T-helper 1 cell treated with Interleukin-12 subunit alpha and Interleukin-12 subunit beta and Interleukin-4 antibody, amounts not matched to agents 30 ng/mL and 1 ng/mL, for 36 hours (primary cell): Measurements from ENCODE around the gene GRIK4. TPM values are rescaled to one million over a fixed set of nuclear protein-coding genes. Genes with fewer than 3 reads are reported as not detected.
"Not testable (repeated sequence)": the region's sequence is repeated elsewhere in the genome, so short reads cannot be mapped to it uniquely, and the experiment has no call there.

Experiments used
- intact Hi-C: fragments of 100-400 bp; cut with micrococcal nuclease; formaldehyde crosslinking; loops from one replicate; pipeline ENCODE4 v1.15.1; 2024
- total RNA-seq: library from RNA; stranded (reverse); gene quantifications from 2 replicates; pipeline ENCODE4 v1.2.3, GENCODE V29; 2022

Gene GRIK4
- not detected in 2 replicates for total RNA-seq

DNA sequence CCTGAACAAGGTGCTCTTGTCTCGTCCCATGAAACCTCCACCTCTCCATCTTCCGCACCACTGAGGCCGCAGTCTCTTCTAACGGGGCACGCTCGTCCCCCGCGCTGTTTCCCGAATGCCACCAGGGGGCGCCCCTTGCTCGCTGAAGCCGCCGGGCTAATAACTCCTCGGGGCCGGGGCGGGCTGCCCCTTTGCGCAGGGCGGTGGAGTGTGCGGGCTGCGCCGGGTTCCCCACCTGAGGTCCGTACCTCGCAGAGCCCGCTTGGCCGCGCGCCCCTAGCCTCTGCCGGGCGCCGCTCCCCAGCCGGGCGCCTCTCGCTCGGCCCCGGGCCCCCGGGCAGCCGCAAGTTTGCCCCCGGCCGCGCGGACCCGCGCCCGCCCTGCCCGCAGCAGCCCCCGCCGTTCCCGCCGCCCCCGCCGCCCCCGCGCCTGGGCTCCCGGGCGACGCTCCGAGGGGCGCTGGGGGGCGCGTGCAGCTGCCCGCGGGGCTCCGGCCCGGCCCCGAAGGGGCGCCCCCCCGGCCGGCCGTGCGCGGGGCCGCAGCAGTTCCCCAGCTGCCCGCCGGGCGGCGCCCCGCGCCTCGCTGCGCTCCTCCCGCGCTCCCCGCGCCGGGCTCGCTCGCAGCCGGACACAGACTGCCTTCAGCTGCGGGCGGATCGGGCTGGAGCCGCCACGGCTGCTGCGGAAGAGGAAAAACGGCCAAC, at the start of gene GRIK4:
GRIK4 (plus strand) TSS at position 633 of the 704 bp plus-strand sequence. CDS start 148,571 bp downstream, outside the sequence.
- intact Hi-C loops = loop anchor here (1.0 kb wide), 6 partner anchors 174 to 683 kb away; no protein-coding TSS in a partner anchor

- intact Hi-C loops = no loop called here
Observed at GRCh38 chr11:120462825-120463224, 48.7 kb upstream of the GRIK4 start.

DNA sequence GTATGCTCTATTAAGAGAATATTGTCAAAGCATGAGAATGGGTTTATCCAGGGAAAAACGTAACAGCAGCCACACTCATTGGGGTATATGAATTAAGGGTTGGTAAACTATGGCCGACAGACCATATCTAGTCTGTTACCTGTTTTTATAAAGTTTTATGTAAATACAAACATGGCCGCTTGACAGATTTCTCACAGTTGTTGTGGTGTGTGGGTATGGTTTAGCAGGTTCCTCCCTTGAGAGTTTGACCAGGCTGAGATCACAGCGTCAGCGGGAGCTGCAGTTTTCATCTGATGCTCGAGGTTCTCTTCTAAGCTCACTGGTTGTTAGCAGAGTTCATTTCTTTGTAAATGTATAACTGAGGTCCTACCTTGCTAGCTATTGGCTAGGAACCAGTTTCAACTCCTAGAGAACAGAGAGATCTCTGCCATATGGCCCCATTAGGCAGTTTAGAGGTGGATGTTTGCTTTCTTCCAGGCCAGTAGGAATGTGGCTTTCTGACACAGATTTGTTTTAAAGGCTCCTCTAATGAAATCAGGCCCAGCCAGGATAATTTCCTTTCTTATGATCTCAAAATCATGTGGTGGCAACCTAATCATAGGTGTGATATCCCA, 45.5 kb upstream of the GRIK4 start:
- intact Hi-C loops = no loop called here

DNA sequence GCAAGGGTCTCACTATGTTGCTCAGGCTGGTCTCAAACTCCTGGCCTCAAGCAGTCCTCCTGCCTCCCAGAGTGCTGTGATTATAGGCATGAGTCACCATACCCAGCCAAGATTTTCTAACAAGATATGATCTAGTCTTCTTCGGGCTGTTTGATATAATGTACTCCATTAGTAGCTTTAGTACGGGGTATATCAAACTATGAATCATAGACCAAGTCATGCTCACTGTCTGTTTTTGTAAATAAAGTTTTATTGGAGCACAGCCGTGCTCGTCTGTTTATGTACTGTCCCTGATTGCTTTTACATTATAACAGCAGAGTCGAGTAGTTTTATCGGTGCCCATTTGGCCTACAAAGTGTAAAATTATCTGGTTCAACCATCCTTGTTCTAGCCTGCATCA, 43.9 kb upstream of the GRIK4 start:
- intact Hi-C loops = no loop called here

DNA sequence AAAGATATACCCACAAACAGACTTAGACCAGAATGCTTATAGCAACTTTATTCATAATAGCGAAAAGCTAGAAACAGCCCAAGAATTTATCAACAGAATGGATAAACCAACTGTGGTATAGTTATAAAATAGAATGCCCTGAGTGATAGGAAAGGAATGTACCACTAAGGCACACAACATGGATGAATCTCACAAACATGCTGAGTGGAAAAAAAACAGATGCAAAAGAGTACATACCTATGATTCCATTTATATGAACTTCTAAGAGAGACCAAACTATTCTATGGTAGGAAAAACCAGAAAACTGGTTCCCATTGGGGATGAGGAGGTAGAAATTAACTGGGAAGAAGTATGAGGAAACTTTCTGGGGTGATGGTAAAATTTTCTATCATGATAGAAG, 40.4 kb upstream of the GRIK4 start:
- intact Hi-C loops = no loop called here

DNA sequence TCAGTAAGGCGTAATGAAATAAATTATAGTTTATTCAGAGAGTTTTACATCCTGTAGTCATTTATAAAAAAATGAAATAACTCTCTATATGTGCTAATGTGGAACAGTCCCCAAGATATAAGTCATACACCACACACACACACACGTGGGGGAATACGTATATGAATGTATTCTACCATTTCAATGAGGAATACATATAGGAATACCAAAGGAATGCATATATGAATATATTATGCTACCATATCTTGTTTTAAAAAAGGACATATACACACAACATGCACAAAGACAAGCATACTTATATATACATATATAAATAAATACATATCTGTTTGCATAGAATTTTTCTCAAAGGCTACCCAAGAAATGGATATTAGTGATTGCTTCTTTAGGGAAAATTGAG, 39.6 kb upstream of the GRIK4 start:
- intact Hi-C loops = no loop called here

DNA sequence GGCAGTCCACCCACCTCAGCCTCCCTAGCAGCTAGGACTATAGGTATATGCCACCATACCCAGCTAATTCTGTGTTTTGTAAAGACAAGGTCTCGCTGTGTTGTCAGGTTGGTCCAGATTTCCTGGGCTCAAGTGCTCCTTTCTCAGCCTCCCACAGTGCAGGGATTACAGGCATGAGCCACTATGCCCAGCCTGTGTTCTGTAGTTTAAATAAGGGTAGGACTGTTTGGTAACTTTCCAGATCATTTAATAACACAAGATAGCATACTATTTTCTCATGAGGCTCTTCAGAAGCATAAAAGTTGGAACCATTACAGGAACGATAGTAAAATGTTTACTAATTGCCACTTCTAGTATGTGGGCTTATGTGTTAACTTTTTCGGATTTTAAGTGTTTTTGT, 38.0 kb upstream of the GRIK4 start:
- intact Hi-C loops = no loop called here

DNA sequence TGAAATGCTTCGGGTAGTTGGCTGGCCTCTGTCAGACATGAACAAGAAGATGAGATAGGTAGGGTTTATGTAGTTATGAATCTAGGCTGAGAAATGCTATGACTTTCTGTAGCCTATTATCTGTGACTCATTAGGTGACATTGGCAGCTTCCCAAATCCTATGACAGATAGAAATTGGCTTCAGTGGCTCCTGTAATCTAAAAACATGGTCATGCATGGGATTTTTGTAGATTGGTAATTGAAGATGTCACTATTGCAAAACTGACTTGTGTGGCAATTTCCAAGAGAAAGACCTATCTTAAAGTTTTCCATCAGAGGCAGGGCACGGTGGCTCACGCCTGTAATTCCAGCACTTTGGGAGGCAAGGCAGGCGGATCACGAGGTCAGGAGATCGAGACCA, 29.4 kb upstream of the GRIK4 start:
- intact Hi-C loops = no loop called here

DNA sequence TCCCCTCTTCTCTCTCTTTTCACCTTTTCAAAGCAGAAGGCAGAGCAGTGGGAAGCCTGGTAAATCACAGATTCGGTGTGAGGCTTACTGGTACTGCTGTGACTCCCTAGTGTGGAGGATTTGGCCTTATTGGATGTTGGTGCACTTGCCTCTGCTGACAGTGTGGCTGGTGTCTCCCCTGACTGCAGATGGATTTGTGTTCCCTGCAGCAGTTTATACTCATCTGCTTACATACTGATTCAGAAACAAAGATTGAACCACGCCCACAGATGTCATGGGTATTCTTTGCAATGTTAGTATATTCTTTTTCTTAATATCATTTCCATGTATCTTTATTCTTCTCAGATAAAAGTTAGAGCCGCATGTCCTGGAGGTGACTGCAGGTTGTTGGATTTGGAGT, 26.8 kb upstream of the GRIK4 start:
- intact Hi-C loops = no loop called here

DNA sequence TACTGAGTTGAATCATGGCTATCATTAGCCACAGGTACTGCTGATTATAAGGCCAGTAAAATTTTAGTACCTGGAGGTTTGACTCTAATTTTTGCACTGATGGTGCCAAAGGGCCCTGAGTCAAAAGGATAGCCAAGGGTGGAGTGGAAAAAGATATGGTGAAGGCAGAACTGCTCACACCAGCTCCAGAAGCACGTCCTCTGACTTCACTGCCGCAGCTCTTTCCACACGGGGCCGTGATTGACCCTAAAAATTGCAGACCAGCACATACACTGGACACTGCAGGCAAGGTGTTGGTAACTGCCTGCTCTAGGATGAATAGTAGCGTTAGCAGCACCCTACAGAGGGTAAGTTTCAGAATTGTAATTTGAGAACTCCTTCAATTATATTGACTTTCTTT, 25.4 kb upstream of the GRIK4 start:
- intact Hi-C loops = no loop called here

DNA sequence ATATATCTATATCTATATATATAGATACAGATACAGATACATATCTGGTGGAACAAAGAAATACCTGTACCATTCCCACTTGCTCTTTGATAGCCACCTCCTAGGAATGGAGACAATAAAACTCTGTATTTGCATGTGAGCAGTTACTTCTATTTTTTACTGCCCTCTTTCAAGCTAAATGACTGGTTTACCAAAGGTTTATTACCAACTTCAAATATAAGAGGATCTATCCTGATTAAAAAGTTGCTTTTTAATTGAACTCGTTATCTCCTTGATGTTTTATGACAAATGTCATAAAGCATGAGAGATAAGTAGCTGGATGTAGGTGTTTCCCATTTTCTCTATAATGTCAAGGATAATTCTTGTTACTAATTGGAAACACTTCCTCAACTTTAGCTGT, 21.7 kb upstream of the GRIK4 start:
- intact Hi-C loops = no loop called here

GRCh38 chr11:120492486-120492885, 19.1 kb upstream of the GRIK4 start:
- intact Hi-C loops = no loop called here

DNA sequence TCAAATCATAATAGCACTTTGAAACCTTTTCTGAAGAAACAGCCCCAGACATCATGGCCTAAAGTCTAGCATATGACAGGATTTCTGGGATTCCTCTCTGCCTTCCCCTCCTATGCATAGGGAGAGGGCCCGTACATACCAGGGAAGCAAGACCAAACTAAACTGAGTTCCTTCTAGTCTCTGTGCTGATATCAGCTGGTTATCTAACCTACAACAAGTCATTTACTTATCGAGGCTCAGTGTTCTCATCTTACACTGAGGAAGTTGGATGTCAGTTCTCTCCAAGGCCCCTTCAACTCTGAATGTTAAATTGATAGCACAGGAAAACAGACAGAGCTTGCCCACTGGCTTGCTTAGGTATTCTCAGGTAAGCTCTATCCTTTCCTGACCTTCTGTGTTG, 17.0 kb upstream of the GRIK4 start:
- intact Hi-C loops = no loop called here

- intact Hi-C loops = no loop called here
Observed at GRCh38 chr11:120499088-120499487, 12.5 kb upstream of the GRIK4 start.

- intact Hi-C loops = no loop called here
Observed at GRCh38 chr11:120499859-120500258, 11.7 kb upstream of the GRIK4 start.

DNA sequence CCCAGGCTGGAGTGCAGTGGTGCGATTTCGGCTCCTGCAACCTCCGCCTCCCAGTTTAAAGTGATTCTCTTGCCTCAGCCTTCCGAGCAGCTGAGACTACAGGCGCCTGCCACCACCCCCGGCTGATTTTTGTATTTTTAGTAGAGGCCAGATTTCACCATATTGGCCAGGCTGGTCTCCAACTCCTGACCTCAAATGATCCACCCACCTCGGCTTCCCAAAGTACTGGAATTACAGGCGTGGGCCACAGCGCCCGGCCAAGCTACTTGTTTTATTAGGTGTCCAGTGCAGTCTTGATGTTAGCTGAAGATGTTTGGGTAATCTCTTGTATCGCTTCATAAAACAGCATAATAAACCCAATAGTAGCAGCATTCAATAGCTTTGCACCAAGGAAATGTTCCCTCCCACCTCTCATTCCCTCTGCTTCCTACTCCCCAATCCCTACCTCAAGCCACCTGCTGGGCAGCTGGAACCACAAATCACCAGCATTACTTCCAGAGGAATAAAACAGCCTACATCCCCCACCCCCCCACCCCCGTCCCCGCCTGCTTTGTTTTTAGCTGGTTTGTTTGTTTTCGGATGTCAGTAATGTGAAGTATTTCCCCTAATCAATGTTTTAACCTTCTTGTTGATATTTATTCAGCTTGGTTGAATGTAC, 11.0 kb upstream of the GRIK4 start:
- intact Hi-C loops = no loop called here

- intact Hi-C loops = no loop called here
Observed at GRCh38 chr11:120501440-120501839, 10.1 kb upstream of the GRIK4 start.

DNA sequence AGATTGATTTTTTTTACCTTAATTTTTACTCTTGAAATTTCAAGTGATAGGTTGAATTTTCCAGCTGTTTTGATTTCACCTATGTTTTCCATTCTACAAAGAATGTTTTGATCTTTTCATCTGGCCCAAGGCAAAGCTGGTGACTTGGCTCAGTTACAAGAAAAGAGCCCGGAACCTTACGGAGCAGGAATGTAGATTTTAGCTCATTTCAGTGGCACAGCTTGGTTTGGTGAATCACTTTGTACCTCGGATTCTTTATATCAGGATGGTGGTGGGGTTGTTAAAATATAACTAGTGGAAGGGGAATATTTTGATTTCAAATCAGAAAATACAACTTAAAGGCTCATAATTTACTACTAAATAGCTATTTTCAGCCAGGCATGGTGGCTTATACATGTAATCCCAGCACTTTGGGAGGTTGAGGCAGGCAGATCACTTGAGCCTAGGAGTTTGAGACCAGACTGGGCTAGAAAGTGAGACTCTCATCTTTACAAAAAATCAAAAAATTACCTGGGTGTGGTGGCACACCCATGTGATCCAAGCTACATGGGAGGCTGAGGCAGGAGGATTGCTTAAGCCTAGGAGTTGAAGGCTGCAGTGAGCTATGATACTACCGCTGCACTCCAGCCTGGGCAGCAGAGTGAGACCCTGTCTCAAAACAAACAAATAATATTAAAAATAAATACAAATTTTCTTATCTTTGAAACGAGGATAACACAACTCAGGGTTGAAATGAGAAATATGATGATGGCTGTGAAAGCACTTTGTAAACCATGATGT, 9.4 kb upstream of the GRIK4 start:
- intact Hi-C loops = no loop called here

- intact Hi-C loops = not testable (repeated sequence)
Observed at GRCh38 chr11:120503529-120503928, 8.0 kb upstream of the GRIK4 start.

DNA sequence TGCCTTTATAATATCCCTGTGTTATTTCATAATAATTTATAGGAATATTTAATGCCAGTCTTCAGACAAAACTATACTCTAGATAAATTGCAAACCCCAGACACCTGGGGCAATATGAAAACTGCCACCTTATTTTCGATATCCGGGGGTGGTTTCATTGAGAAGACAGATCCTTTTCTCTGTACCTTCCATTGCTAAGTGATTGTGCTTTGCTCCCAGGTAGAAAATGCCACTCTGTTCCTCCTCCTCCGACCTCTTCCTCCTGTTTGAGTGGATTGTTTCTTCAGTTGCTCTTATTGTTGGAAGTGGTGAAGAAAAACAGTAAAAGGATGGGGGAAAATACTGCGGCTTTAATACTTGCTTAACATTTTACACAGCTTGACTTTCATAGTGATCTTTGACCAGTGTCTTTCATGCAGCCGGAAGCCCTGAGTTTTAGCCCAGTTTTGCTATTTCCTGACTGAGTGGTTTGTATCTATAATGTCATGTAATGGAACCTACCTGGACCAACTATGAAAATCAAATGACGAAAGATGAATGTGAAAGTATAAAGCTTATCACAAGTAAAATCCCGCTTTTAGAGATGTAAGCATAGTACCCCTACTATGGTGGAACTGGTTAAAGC, 5.6 kb upstream of the GRIK4 start:
- intact Hi-C loops = no loop called here

DNA sequence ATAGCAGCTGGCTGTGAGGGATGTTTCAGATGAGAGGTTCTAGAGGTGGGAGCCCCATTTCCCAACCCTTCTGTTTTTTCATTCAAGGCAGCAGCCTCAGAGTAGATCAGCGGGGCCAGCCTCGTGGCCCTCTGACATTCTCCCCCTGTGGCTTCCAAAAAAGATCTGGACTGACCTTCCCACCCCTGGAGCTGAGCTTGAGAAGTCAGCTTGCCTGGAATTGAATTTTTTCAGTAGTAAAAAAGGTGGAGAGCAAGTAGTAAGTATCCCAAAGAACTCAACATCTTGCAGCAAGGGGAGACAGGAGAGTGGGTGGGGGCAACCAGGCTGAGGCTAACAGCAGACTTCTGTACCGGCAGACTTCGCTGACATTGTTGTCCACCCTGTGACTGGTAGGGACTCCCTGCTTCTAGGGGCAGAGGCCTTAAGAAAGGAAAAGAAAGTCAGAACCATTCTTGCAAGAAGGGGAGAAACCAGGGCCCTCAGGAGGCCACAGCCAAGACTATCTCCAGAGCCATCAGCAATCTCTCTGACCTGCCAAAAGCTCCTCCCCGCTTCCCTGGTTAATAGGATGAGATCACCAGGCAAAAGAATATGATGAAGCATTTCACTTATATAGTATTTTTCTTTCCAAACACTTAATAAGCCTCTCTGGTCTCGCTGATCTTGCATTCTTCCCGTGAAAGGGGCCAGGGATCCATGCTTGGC, 2.0 kb upstream of the GRIK4 start:
- intact Hi-C loops = no loop called here
